ENCODE results near the gene DSE. TPM values are rescaled to one million over a fixed set of nuclear protein-coding genes. Genes with fewer than 3 reads are reported as not detected.

The DSE gene
- polyA plus RNA-seq, 1 donor from 2014 or later = 15.0 TPM

DNA sequence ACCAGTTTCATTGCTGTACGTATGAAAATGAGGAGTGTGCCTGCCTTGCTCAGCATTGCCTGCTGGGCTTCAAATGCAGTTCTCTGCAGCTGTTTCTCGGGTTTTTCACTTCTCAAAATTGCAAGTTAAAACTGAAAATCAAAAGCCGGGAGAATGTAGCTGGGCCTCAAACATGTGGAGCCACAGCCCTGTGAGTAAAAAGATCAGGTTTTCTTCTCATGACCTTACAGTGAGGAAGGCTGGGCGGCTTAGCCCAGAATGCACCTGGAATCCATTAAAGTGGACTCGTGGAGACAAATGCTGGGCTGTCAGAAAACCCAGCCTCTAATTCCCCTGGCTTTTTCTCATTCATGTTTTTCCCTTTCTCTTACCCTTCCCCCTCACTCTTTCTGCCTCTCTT is 34.4 kb downstream of the DSE start:
- H3K36me3 ChIP-seq (ENCODE audit: insufficient read depth, low read length) = no peaks in the 10 kb centered on the region
- H3K9me2 ChIP-seq (ENCODE audit: insufficient read depth, low read length) = no peaks in the 10 kb centered on the region
- H3K27ac ChIP-seq (ENCODE audit: low read length) = no peak overlapping the region
- no peaks in the 10 kb centered on the region for H3K79me2 ChIP-seq (replicated peaks; ENCODE audit: insufficient read depth, low read length)
- H2AFZ ChIP-seq (ENCODE audit: low read depth, low read length) = no peak overlapping the region
- no peaks in the 10 kb centered on the region for H3F3A ChIP-seq (ENCODE audit: insufficient read depth, low read length, poor library complexity, severe bottlenecking)
- H4K20me1 ChIP-seq (ENCODE audit: insufficient read depth) = no peaks in the 10 kb centered on the region
- no peak overlapping the region for H3K4me2 ChIP-seq (ENCODE audit: low read length)
- TF ChIP-seq POLR2AphosphoS5 (IDR thresholded peaks at IDR 0.05) (no peak), EZH2 (IDR thresholded peaks at IDR 0.05; ENCODE audit: borderline replicate concordance, insufficient read depth, low read length, poor library complexity, severe bottlenecking) (no peak), MXI1 (conservative IDR thresholded peaks at IDR 0.05; ENCODE audit: poor library complexity, severe bottlenecking) (no peak), TAF1 (IDR thresholded peaks at IDR 0.05; ENCODE audit: low read depth) (no peak), SMC3 (conservative IDR thresholded peaks at IDR 0.05; ENCODE audit: poor library complexity) (no peak), EP300 (conservative IDR thresholded peaks at IDR 0.05; ENCODE audit: poor library complexity, severe bottlenecking) (no peak), RAD21 (conservative IDR thresholded peaks at IDR 0.05) (no peak)
- TF ChIP-seq, protein P1, sequence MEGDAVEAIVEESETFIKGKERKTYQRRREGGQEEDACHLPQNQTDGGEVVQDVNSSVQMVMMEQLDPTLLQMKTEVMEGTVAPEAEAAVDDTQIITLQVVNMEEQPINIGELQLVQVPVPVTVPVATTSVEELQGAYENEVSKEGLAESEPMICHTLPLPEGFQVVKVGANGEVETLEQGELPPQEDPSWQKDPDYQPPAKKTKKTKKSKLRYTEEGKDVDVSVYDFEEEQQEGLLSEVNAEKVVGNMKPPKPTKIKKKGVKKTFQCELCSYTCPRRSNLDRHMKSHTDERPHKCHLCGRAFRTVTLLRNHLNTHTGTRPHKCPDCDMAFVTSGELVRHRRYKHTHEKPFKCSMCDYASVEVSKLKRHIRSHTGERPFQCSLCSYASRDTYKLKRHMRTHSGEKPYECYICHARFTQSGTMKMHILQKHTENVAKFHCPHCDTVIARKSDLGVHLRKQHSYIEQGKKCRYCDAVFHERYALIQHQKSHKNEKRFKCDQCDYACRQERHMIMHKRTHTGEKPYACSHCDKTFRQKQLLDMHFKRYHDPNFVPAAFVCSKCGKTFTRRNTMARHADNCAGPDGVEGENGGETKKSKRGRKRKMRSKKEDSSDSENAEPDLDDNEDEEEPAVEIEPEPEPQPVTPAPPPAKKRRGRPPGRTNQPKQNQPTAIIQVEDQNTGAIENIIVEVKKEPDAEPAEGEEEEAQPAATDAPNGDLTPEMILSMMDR (IDR thresholded peaks at IDR 0.05; ENCODE audit: poor library complexity, severe bottlenecking) = no peak
- TF ChIP-seq, protein P2, sequence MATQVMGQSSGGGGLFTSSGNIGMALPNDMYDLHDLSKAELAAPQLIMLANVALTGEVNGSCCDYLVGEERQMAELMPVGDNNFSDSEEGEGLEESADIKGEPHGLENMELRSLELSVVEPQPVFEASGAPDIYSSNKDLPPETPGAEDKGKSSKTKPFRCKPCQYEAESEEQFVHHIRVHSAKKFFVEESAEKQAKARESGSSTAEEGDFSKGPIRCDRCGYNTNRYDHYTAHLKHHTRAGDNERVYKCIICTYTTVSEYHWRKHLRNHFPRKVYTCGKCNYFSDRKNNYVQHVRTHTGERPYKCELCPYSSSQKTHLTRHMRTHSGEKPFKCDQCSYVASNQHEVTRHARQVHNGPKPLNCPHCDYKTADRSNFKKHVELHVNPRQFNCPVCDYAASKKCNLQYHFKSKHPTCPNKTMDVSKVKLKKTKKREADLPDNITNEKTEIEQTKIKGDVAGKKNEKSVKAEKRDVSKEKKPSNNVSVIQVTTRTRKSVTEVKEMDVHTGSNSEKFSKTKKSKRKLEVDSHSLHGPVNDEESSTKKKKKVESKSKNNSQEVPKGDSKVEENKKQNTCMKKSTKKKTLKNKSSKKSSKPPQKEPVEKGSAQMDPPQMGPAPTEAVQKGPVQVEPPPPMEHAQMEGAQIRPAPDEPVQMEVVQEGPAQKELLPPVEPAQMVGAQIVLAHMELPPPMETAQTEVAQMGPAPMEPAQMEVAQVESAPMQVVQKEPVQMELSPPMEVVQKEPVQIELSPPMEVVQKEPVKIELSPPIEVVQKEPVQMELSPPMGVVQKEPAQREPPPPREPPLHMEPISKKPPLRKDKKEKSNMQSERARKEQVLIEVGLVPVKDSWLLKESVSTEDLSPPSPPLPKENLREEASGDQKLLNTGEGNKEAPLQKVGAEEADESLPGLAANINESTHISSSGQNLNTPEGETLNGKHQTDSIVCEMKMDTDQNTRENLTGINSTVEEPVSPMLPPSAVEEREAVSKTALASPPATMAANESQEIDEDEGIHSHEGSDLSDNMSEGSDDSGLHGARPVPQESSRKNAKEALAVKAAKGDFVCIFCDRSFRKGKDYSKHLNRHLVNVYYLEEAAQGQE (IDR thresholded peaks at IDR 0.05; ENCODE audit: borderline replicate concordance) = no peak
- no peak overlapping the region for H3K9ac ChIP-seq (ENCODE audit: low read length)
- H3K4me3 ChIP-seq (ENCODE audit: low read length) = no peak overlapping the region
- H3K9me3 ChIP-seq (ENCODE audit: low read length) = no peaks in the 10 kb centered on the region
- H3K27me3 ChIP-seq (ENCODE audit: insufficient read depth, low read depth, low read length) = no peaks in the 10 kb centered on the region

DNA sequence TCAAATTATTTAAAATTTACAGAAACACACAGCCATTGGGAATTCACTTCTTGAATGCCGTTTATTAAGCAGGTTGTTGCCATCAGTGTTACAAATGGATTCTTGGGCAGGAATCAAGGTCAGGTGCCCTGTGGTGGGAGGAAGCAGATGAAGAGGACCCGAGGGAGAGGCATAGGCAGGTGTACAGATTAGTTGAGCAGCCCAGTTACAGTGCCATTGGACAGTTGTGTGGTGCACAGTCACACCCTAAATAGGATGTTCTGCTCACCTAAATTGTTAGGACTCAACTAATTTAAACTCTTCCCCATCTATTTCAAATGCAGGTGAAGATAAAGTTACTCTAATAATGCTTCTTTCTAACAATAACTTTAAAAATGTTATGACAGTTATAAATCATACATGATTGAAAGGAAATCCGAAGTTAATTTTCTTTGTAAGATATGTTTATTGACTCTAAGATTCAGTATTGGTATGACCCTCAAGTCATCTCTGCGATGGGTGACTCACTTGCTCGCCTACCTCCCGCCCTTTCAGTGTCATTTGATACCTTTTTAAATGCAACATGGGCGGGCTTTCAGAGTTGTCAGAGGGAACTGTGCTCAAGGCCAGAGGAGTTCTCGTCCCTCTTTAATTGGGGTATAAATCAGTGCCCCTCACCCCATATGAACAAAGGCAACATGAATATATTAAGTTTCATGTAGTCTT is 35.1 kb downstream of the DSE start:
- Histone ChIP-seq H3K27ac (ENCODE audit: low read length) (no peak overlapping the region), H3K79me2 (replicated peaks; ENCODE audit: insufficient read depth, low read length) (no peaks in the 10 kb centered on the region), H3K4me3 (ENCODE audit: low read length) (no peak overlapping the region)

More for the DNA sequence above, 35.1 kb downstream of the DSE start:
- Histone ChIP-seq H3K36me3 (ENCODE audit: insufficient read depth, low read length) (no peaks in the 10 kb centered on the region), H3K9ac (ENCODE audit: low read length) (no peak overlapping the region), H3K27me3 (ENCODE audit: insufficient read depth, low read depth, low read length) (no peaks in the 10 kb centered on the region), H3K9me3 (ENCODE audit: low read length) (no peaks in the 10 kb centered on the region), H4K20me1 (ENCODE audit: insufficient read depth) (no peaks in the 10 kb centered on the region), H3K4me2 (ENCODE audit: low read length) (no peak overlapping the region), H3F3A (ENCODE audit: insufficient read depth, low read length, poor library complexity, severe bottlenecking) (no peaks in the 10 kb centered on the region), H3K9me2 (ENCODE audit: insufficient read depth, low read length) (no peaks in the 10 kb centered on the region), H2AFZ (ENCODE audit: low read depth, low read length) (no peak overlapping the region)
- TF ChIP-seq SMC3 (conservative IDR thresholded peaks at IDR 0.05; ENCODE audit: poor library complexity) (no peak), RAD21 (conservative IDR thresholded peaks at IDR 0.05) (no peak), EZH2 (IDR thresholded peaks at IDR 0.05; ENCODE audit: borderline replicate concordance, insufficient read depth, low read length, poor library complexity, severe bottlenecking) (no peak), POLR2AphosphoS5 (IDR thresholded peaks at IDR 0.05) (no peak), MXI1 (conservative IDR thresholded peaks at IDR 0.05; ENCODE audit: poor library complexity, severe bottlenecking) (no peak), TAF1 (IDR thresholded peaks at IDR 0.05; ENCODE audit: low read depth) (no peak), EP300 (conservative IDR thresholded peaks at IDR 0.05; ENCODE audit: poor library complexity, severe bottlenecking) (no peak)
- TF ChIP-seq, protein P1 (IDR thresholded peaks at IDR 0.05; ENCODE audit: poor library complexity, severe bottlenecking) = no peak
- TF ChIP-seq, protein P2 (IDR thresholded peaks at IDR 0.05; ENCODE audit: borderline replicate concordance) = no peak

Measured in neural cell (in vitro differentiated cells).